NCI-H1694 (cell line): ENCODE results near the gene ATP8A2.
A peak's percentile ranks its signal among the peaks of the same experiment; 100 is the strongest.
"Not testable (repeated sequence)": the region's sequence is repeated elsewhere in the genome, so short reads cannot be mapped to it uniquely, and the experiment has no call there.

Experiments
- DNase-seq: peaks from one replicate; lab custom pipeline; 2025; lab: John Stamatoyannopoulos, UW

ATP8A2 gene

DNA sequence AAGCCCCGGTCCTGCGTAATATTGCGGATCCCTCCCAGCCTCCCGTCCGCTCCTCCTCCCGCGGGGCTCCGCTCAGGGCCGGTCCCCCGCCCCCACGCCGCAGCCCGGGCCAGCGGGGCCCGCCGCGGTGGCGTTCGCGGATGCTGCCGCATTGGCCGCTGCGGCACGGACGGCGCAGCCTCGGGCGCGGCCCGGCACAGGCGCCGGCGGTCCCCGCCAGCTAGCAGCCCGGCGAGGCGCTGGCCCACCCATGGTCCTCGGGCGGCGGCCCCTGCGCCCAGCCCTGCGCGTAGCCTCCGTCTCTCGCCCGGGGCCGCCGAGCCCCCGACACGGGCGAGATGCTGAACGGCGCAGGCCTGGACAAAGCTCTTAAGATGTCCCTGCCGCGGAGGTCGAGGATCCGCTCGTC is at the start of gene ATP8A2:
ATP8A2 (plus strand) TSS at position 100 of the 409 bp plus-strand sequence; CDS start at position 339, 239 bp downstream.
- no peak for DNase-seq

DNA sequence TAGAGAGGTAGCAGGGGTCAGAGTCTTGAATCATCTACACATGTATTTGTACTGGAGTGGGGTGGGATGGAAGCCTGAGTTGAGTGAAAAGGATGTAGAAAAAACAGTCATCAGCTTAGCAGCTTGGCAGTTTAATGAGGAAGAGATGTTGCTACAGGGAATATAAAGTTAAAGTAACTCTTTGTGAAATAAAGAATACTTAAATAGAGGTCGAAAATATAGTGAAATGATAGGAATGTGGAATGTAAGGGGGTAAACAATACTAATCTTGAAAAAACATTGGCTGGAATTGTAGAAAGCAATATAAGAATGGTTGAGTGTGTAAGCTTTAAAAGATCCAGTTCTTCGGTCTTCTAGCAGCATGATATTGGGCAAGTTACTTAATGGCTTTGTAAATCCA is 47.7 kb upstream of the ATP8A2 start:
- DNase-seq = no peak

DNA sequence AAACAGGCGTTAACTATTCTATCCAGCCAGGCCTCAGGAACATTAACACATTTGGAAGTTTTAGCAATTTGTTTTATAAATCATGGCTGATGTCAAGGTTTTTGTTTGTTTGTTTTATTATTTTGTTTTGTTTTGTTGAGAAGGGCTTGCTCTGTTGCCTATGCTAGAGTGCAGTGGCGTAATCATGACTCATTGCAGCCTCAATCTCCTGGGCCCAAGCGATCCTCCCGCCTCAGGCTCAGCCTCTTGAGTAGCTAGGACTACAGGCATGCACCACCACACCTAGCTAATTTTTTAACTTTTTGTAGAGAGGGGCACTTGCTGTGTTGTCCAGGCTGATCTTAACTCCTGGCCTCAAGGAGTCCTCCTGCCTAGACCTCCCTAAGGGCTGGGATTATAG is 42.1 kb upstream of the ATP8A2 start:
- no peak for DNase-seq

GRCh38 chr13:25330541-25330940 is 41.2 kb upstream of the ATP8A2 start:
- DNase-seq = no peak

GRCh38 chr13:25335856-25336255 is 35.9 kb upstream of the ATP8A2 start:
- DNase-seq = no peak

- DNase-seq = no peak
Observed at GRCh38 chr13:25345576-25345975, 26.2 kb upstream of the ATP8A2 start.

DNA sequence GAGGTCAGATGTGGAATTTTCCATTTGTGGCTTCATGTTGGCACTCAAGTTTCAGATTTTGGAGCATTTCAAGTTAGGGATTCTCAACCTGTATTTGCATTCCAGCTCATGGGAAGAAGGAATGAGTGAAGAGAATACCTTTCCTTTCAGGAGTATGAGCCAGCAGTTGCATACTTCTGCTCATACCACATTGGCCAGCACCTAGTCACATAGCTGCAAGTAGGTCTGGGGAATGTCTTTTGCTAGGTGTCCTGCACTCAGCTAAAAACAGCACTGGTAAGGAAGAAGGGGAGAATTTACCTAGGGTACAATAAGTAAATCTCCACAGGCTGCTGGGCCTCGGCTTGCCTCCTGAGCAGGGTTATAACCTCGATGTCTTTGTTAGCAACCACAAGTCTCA is 24.6 kb upstream of the ATP8A2 start:
- no peak for DNase-seq

GRCh38 chr13:25351404-25351803 is 20.4 kb upstream of the ATP8A2 start:
- no peak for DNase-seq

DNA sequence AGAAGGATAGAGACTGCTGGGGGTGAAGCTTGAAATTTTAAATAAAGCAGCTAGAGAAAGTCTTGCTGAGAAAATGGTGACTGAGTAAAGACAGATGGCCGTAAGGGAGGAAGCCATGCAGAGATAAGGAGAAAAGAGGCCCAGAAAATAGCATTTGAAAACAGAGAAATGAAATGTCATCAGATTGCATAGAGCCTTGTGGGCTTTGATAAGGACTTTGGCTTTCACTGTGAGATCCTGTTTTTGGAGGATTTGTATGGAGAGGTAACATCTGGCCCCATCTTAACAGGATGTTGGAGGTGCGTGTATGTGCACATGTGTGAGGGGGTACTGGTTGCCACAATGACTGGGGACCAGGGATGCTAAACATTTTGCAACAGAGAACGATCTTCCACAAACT is 19.5 kb upstream of the ATP8A2 start:
- DNase-seq = no peak

- no peak for DNase-seq
Observed at GRCh38 chr13:25352806-25353205, 19.0 kb upstream of the ATP8A2 start.

DNA sequence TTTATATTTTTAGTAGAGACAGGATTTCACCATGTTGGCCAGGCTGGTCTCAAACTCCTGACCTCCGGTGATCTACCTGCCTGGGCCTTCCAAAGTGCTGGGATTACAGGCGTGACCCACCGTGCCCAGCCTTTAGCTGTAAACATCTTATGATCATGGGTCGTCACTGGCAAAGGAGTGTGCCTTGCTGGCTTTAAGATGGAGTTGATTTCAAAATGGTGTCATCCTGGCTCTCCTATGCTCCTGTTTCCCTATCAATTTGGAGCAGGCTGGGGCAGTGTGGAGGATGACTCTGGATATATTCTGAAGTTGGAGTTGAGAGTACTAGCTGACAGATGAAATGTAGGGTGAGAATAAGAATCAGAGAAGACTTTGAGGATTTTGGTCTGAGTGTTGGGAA is 18.4 kb upstream of the ATP8A2 start:
- no peak for DNase-seq

- DNase-seq = no peak
Observed at GRCh38 chr13:25354377-25354776, 17.4 kb upstream of the ATP8A2 start.

GRCh38 chr13:25360443-25360842 is 11.3 kb upstream of the ATP8A2 start:
- DNase-seq = not testable (repeated sequence)

DNA sequence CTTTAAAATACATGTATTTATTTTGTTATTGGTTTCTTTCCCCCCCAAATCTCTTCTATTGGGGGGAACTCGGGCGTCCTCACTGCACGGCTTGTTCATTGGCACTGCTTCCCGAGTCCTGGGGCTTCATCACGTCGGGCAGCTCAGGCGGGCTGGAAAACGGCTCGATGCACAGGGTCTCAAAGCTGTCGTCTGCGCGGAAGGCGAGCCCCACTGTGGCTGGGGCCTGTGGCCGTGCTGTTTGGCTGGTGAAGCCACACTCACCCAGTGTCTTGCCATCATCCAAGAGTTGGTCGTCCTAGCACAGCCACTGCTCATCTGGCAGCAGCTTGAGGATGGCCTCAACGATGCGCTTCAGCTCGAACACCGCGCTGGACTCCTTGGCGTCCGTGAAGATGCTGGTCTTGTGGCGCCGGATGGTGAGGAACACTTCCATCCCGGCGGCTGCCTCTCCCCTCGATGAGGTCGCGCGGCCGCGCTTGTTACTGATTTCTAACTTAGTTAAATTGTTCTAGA is 6.0 kb upstream of the ATP8A2 start:
- no peak for DNase-seq

GRCh38 chr13:25371158-25371874 is 458 bp upstream of the ATP8A2 start:
- no peak for DNase-seq

DNA sequence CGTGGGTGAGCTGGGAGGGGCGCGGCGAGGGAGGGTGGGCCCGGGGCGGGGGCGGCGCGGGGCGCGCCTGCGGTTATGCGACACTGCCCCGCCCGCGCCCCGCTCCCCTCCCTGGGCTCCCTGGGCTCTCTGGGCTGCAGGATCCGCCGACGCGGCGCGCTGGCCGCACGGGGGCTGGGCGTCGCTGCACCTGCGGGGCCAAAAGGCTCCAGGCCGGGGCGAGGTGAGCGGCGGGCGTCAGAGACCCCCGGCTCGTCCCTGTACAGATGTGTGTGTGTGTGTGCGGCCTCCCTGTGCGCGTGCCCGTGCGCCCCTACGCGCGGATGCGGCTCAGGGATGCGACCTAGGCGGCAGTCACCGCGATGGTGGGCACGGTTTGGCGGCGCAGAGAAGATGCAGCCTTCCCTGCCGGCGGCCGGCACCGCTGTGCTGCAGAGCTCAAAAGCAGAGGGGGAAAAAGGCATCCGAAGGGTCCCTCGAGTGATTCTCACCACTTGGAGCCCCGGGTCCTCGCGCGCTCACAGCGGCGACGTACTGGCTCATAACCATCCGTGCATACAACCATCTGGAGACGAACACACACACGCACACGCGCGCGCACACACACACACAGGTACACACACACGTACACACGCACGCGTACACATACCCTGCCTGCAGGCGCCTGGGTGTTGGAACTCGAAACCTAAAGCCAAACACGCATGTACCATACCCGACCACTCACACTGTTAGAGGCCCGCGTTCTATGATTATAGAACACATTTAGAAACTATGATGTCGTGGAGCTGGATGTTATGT is 709 bp downstream of the ATP8A2 start:
- no peak for DNase-seq

- peak; percentile 40 for DNase-seq
Observed at GRCh38 chr13:25375727-25376358, 4.1 kb downstream of the ATP8A2 start.

- DNase-seq = no peak
Observed at GRCh38 chr13:25377244-25377962, 5.6 kb downstream of the ATP8A2 start.

DNA sequence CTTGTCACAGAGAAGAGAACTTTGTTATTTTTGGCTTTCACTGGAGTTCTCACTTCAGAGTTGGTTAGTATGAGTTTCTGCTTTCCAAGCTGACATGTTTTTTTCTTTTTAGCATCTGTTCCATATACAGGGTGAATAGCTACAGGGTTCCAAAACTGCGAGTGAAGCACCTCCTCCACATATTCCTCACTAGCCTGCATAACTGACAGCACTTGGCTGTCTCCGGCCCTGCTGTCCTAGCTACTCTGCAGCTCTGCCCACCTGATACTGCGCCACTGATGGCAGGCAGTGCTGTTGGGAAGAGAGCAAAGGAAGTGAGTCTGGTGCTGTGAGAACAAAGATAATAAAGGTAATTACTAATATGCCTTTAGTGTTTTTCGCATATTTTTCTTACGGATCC is 6.8 kb downstream of the ATP8A2 start:
- DNase-seq = no peak

DNA sequence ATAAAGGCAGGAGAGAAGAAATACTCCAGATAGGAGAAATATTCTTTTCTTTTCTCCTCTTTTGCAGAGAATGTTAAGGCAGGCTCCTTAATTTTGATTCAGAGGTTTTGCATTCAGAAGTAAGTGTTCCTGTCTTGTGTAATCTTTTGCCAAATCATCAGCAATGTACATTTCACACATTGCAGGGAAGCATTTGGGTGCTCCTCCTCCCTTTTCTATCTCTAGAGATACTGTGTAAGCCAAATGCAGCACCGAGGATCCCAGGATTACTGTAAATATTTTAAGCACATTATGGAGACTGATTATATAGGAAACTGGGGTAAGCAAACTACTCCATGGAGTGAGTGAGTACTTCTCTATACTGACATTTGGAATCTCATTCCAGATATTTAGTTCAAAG is 7.2 kb downstream of the ATP8A2 start:
- DNase-seq = no peak

GRCh38 chr13:25380082-25380481 is 8.3 kb downstream of the ATP8A2 start:
- DNase-seq = no peak

DNA sequence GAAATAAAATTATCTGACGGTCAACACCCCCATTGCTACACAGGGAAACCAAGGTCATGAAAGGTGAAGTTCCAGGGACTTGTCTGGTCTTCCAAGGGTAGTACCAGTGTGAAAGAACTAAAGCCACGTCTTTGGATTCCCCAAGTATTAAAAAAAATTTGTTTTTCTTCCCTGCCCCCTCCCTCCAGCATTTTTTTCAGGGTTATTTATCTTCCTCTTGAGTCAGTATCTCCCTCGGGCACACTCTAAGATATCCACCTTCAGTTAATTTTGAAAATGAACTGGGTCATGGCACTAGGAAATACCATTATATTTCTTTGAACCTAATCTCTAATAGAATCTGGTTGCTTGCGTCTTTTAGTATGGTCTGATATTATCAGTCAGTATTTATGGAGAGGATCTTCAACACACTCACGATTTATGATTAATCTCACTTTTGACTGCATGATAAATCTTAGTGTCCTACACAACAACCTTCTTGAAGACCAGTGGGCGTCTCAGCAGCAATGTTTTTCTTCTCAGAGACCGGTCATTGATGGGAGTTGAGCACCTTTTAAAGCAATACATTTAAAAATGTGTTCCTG is 9.1 kb downstream of the ATP8A2 start:
- DNase-seq = no peak
